ENCODE measurements around the gene HSPB7.
"Not testable (repeated sequence)": the region's sequence is repeated elsewhere in the genome, so short reads cannot be mapped to it uniquely, and the experiment has no call there.

Gene HSPB7

GRCh38 chr1:16048573-16049189, 30.8 kb upstream of the HSPB7 start:
- DNase-seq: peak; percentile 35

- no peak for DNase-seq
These were observed 30.1 kb upstream of the HSPB7 start for GRCh38 chr1:16047791-16048475.

- no peak for DNase-seq
These were observed 29.0 kb upstream of the HSPB7 start for GRCh38 chr1:16046842-16047241.

- no peak for DNase-seq
These were observed 26.1 kb upstream of the HSPB7 start for GRCh38 chr1:16043950-16044349.

GRCh38 chr1:16043521-16043920, 25.7 kb upstream of the HSPB7 start, which contains the start of gene CLCNKB:
TSS of gene CLCNKB (plus strand) at chr1:16043782. CDS start at chr1:16044493, 711 bp downstream.
- DNase-seq: no peak

GRCh38 chr1:16042654-16043053, 24.8 kb upstream of the HSPB7 start:
- not testable (repeated sequence) for DNase-seq

- no peak for DNase-seq
These were observed 24.3 kb upstream of the HSPB7 start for GRCh38 chr1:16042096-16042495.

GRCh38 chr1:16041200-16041599, 23.4 kb upstream of the HSPB7 start:
- no peak for DNase-seq

GRCh38 chr1:16039871-16040270, 22.0 kb upstream of the HSPB7 start:
- not testable (repeated sequence) for DNase-seq

- DNase-seq: no peak
These were observed 20.7 kb upstream of the HSPB7 start for GRCh38 chr1:16038620-16038912.

- not testable (repeated sequence) for DNase-seq
These were observed 18.6 kb upstream of the HSPB7 start for GRCh38 chr1:16036461-16036860.

- not testable (repeated sequence) for DNase-seq
These were observed 15.3 kb upstream of the HSPB7 start for GRCh38 chr1:16033103-16033632.

- peak; percentile 21 for DNase-seq
These were observed 14.7 kb upstream of the HSPB7 start for GRCh38 chr1:16032388-16033102.

GRCh38 chr1:16031551-16031950, 13.7 kb upstream of the HSPB7 start:
- no peak for DNase-seq

GRCh38 chr1:16029288-16029687, 11.4 kb upstream of the HSPB7 start:
- DNase-seq: no peak

GRCh38 chr1:16029003-16029268, 11.1 kb upstream of the HSPB7 start:
- DNase-seq: not testable (repeated sequence)

GRCh38 chr1:16028237-16029002, 10.6 kb upstream of the HSPB7 start:
- no peak for DNase-seq

- peak; percentile 22 for DNase-seq
These were observed 9.1 kb upstream of the HSPB7 start for GRCh38 chr1:16026723-16027484.

- DNase-seq: not testable (repeated sequence)
These were observed 8.5 kb upstream of the HSPB7 start for GRCh38 chr1:16026302-16026701.

GRCh38 chr1:16023050-16023653, 5.3 kb upstream of the HSPB7 start:
- no peak for DNase-seq

GRCh38 chr1:16022393-16022792, 4.5 kb upstream of the HSPB7 start:
- DNase-seq: no peak

- no peak for DNase-seq
These were observed 3.8 kb upstream of the HSPB7 start, which contains the start of gene CLCNKA for GRCh38 chr1:16021681-16022080. TSS of gene CLCNKA (plus strand) at chr1:16022036. CDS start at chr1:16022620, 584 bp downstream.
